Gastrocnemius medialis (tissue), 4 donors: Measurements from ENCODE around the gene MFRP.

ENCODE experiments used
- POLR2A ChIP-seq, 2 donors: fragments of 450-650 bp; IDR thresholded peaks; one replicate each; pipeline ENCODE4 v1.6.1; 2017; ENCODE audit warnings: antibody characterized with exemption in 2 of 2, mild to moderate bottlenecking in 2 of 2, moderate library complexity in 2 of 2
- TF ChIP-seq, protein P1 (sequence below), 5 experiments: fragments of 450-650 bp in 3 of 5; fragments of 200-600 bp in 2 of 5; sonication (generic) in 2 of 5; IDR thresholded peaks in 4 of 5; conservative IDR thresholded peaks in 1 of 5; 1 replicate in 4 of 5; 2 replicates in 1 of 5; pipeline ENCODE4 v1.5.1; 2016 to 2019; ENCODE audit warnings: antibody characterized with exemption in 5 of 5, mild to moderate bottlenecking in 3 of 5, moderate library complexity in 3 of 5

DNA sequence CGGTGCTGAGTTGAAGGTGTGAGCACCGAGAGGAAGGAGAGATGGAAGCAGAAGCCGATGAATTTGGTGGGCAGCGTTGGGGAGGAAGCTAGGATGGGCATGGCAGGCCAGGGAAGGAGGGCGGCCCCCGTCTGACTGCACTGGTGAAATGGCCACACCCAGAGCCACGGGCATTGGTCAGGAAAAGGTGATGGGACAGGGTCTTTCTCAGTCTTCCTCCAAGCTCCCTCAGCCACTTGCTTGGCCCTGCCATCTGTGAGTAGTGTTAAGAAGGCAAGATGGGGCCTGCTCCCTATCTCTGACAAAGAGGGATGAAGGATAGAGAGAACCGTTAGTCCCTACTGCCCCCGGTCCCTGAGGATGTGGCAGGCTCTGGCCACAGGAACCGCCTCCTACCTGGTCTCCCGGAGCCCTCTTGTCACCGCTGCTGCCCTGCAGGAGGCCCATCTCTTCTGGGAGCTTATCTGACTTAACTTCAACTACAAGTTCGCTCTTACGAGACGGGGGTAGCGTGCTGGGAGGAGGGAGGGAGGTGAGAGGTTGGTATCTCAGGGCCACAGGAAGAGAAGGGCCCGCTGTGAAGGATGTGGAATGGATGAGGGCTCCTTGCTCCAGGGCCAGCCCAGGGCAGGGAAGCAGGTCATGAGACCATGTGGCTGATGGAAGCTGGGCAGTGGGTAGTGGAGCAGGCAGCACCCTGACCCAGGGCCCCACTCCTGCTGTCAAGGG is 36.4 kb downstream of the MFRP start:
- TF ChIP-seq, protein P1, sequence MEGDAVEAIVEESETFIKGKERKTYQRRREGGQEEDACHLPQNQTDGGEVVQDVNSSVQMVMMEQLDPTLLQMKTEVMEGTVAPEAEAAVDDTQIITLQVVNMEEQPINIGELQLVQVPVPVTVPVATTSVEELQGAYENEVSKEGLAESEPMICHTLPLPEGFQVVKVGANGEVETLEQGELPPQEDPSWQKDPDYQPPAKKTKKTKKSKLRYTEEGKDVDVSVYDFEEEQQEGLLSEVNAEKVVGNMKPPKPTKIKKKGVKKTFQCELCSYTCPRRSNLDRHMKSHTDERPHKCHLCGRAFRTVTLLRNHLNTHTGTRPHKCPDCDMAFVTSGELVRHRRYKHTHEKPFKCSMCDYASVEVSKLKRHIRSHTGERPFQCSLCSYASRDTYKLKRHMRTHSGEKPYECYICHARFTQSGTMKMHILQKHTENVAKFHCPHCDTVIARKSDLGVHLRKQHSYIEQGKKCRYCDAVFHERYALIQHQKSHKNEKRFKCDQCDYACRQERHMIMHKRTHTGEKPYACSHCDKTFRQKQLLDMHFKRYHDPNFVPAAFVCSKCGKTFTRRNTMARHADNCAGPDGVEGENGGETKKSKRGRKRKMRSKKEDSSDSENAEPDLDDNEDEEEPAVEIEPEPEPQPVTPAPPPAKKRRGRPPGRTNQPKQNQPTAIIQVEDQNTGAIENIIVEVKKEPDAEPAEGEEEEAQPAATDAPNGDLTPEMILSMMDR (IDR thresholded peaks at IDR 0.05 in 4 of 5, conservative IDR thresholded peaks at IDR 0.05 in 1 of 5) = no peak
- no peak for TF ChIP-seq POLR2A (IDR thresholded peaks at IDR 0.05)
